Fibroblast of skin of abdomen (primary cell): ENCODE measurements around the gene DMAC2L.
"Not testable (repeated sequence)": the region's sequence is repeated elsewhere in the genome, so short reads cannot be mapped to it uniquely, and the experiment has no call there.

Experiments
- DNase-seq: peaks from one replicate; pipeline ENCODE4 v3.0.0-alpha.2; 2013

DMAC2L gene

GRCh38 chr14:50331596-50331995 is 19.5 kb downstream of the DMAC2L start:
- DNase-seq, result no peak

- peak; percentile 90 for DNase-seq
Measured at GRCh38 chr14:50333014-50333509, 20.9 kb downstream of the DMAC2L start.

DNA sequence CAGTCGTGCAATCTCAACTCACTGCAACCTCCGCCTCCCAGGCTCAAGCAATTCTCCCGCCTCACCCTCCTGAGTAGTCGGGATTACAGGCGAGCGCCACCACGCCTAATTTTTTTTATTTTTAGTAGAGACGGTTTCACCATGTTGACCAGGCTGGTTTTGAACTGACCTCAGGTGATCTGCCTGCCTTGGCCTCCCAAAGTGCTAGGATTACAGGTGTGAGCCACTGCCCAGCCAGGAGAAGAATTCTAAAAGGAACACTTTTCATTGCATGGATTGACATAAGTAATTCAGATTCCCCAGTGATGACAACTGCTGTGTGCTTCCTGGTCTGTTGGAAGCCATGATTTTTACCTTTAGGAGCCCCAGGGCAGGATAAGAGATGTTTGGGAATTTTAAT is 22.1 kb downstream of the DMAC2L start:
- DNase-seq, result no peak

DNA sequence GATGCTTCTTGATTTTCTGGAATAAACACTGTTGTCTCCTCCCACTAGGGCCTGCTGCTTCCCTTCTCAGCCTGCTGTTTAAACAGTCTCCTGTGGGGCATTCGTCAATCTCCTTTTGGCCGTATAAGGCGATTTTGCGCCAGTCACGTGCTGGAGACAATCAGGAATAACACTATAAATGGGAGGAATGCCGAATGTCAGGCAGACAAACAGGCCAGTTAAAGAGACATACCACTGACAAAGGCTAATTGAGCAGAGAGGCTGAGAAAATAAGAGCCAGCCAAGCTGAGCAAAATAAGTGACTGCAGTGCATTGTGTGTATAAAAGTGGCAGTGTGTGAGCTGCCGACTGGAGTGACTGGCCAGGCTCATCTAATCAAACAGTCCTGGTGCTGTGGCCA is 23.3 kb downstream of the DMAC2L start:
- peak; percentile 82 for DNase-seq

- no peak for DNase-seq
Measured at GRCh38 chr14:50335989-50336824, 24.1 kb downstream of the DMAC2L start.

GRCh38 chr14:50338587-50338986 is 26.5 kb downstream of the DMAC2L start:
- DNase-seq, result no peak

DNA sequence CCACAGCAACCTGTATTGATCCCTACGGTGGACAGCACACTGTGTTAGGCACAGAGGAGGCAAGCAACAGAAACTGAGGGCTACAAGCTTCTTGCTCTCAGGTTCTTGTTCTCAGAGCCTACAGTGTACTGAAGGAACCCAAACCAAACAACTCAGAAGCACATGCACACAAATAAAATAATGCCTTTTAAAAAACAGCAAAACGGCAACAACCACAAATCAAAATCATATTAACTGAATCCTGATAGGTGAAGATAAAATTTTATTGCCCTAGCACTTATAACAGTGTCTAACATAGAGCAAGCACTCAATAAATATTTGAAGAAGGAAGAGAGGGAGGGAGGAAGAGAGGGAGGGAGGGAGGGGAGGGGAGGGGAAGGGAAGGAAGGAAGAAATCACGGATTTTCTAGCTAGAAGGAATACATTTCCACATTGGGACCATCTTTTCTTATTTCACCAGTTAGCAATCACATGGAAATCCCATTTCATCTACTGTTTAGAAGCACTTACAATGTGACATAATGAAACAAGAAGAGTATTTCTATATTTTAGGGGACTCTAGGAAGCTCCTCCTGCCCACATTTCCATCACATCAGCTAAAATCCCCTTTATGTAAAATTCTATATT is 27.2 kb downstream of the DMAC2L start:
- DNase-seq, result no peak

DNA sequence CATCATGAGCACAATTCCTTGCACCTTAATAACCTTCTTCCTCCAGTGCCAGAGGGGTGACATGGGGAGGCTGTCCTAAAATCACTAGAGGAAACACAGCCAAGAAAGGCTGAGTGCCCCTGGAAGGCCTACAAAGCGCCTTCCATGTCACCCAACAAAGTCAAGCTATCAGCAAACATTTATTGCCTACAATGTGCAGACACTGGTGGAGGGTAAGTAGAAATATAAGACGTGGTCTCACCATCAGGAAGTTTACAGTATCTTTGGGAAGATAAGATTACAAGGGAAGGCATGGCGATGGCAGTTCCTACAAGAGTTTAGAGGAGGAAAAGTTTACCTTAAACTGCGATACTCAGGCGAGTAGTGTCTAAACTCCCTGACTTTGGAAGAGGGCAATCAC is 27.9 kb downstream of the DMAC2L start:
- DNase-seq, result no peak

DNA sequence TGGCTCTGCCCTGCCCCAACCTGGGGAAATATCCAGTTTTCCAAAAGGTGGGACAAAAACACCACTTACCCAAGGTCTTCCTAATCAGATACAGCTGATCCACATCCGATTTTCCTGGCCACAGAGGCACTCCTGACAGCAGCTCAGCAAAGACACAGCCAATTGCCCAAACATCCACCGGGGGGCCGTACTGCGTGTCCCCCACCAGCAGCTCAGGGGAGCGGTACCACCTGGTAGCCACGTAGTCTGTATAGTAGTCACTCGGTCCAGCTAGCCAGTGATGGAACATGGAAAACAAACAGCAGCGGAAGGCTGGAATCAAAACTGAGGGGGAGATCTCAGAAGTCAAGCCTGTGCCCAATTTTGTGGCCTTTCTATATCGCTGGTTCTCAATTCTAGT is 28.8 kb downstream of the DMAC2L start:
- DNase-seq, result no peak

DNA sequence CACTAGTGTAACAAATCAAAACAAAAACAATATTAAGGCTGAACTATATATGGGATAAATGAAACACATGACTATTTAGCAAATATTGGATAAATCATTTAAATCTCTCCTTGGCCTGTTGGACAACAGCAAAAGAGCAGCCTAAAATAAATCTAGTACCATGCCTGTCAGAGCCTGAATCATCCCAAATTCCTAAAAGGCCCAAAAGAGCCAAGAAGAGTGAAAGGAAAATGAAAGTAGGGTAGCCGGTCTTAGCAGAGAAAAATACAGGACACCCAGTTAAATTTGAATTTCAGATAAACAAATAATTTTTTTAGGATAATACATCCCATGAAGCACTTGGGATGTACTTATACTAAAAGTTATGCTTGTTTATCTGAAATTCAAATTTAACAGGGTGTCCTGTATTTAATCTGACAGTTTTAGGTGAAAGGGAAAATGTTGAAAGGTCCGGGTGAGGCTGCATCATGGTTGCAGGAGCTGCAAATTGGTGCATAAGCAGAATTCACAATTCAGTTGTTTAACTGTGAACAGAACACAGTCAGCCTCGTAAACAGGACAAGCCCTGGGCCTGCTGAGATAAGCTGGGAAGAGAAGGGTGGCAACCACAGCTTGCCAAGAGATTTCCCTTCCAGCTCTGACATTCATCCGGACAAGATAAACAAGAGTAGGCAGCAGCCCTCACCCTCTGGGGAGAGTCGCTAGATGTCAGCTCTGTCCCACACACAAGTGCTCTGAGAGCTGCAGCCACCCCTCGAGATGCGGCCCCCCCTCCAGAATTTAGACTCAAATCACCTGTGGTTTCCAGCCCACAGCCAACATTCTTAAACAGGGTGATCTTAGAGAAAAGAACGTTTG is 30.3 kb downstream of the DMAC2L start:
- DNase-seq, result peak; percentile 91

DNA sequence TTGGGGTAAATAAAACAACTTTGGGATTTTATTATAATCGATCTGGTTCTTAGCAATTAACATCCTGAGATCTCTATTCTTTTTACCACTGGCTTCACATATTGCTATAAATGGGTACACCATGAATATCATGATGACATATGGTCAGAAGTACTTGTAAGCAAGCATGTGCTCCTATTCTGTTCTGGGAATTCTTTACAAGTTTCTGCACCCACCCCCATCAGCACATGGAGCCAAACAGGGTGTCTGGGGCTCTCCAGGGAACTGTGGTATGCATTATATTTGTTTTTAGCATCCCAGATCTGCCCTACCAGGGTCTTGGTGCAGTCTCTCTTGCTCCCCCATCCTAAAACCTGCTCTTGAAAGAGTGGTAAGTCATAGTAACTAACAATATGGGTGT is 31.3 kb downstream of the DMAC2L start:
- DNase-seq, result peak; percentile 64

DNA sequence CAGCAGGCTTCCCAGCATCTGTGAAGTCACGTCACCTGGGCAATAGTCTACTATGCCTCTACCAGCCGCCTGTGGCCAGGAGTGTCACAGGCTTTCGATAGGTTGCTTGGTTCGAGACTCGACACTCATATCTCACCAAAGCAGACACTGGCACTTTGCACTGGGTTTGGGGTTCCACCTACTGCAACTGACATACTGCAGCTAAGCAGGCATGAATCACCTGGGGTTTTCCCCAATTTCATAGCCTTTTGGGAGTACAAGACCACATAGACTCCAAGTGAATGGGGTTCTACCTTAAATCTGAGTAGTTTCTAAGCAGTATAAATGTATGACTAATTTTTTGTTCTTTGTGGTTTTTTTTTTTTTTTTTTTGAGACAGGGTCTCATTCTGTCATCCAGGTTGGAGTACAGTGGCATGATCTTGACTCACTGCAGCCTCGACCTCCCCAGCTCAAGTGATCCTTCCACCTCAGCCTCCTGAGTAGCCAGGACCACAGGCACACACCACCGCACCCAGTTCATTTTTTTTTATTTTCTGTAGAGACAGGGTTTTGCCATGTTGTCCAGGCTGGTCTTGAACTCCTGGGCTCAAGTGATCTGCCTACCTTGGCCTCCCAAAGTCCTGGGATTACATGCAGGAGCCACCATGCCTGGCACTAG is 32.1 kb downstream of the DMAC2L start:
- peak; percentile 60 for DNase-seq

GRCh38 chr14:50344876-50345563 is 32.9 kb downstream of the DMAC2L start:
- DNase-seq, result peak; percentile 67

DNA sequence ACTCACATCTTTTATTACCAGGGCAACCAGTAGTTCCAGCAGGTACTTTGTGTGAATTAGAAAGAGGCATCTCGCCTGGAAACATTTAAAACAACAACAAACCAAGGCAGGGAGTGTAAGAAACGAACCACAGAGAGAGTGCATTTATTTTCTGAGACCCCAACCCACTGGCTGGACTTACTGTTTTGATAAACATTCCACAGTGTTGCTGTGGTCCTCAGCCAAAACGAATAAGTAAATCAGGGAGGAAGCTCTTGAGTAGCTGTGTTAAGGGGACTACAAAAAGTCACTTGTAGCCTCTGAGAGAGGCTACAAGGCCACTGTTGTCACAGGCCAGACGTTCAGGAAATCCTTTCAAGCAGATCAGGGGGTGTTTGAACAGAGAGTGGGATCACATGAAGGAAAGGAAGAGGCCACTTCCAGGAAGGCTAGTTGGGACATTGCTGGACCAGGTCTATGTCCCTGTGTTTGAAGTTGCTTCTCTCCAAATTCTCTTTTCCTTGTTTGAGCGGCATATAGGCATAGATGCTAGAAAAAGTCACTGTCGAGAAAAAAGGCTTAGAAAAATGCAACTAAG is 33.8 kb downstream of the DMAC2L start:
- no peak for DNase-seq

- peak; percentile 76 for DNase-seq
Measured at GRCh38 chr14:50347521-50347920, 35.4 kb downstream of the DMAC2L start.

DNA sequence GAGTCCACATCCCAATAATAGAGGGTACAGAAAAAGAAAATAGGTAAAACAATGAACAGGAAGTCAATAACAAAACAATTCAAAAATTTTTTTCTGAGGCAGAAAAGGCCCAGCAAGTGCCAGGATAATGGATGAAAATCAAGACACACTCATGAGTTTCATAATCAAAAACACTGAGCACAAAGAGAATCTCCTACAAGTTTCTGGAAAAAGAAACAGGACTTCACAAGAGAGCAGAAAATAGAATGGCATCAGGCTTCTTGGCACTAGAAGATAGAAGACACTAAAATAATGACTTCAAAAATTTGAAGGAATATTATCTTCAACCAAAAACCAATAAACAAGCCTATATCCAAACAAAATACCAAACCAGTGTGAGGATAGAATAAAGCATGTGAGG is 36.8 kb downstream of the DMAC2L start:
- no peak for DNase-seq

- peak; percentile 83 for DNase-seq
Measured at GRCh38 chr14:50350975-50351374, 38.9 kb downstream of the DMAC2L start.

DNA sequence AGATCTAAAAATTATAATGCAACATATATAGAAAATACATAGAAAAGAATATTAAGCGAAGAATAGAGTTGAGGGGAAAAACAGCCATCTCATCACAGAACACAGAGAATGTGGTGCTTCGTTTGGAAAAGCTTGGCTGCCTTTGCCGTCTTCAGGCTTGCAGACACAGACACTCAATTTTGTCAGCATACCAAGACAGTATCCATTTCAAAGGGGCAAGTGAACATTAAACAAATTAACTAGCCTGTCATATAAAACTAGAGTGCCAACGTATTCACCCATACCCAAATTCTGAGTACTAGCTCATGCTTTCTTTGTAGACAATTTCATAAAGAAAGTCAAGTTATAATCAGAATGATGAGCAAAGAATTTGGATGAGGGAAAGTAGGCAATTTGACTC is 40.5 kb downstream of the DMAC2L start:
- no peak for DNase-seq

DNA sequence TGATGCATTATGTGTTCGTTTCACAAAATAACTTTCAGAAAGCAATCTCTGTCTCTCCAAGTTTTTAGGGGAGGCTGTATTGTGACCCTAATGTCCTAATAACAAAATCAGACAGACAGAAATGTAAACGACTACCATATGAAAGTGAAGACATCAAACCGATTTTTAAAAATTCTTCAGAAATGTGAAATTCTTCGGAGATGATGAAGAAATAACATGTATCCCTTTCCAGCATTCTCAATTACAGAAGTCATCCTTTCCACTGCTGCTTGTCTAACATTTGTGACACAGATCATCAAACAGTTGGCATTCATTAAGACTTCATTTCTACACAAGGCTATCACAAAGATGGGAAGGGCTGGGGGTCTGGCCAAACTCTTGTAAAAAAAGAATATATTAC is 41.0 kb downstream of the DMAC2L start:
- peak; percentile 62 for DNase-seq

- DNase-seq, result no peak
Measured at GRCh38 chr14:50354527-50354926, 42.4 kb downstream of the DMAC2L start.

- no peak for DNase-seq
Measured at GRCh38 chr14:50355692-50356091, 43.6 kb downstream of the DMAC2L start.

- DNase-seq, result not testable (repeated sequence)
Measured at GRCh38 chr14:50356283-50356682, 44.2 kb downstream of the DMAC2L start.
